Measurements from ENCODE around the gene PIP5KL1.
"Not testable (repeated sequence)": the region's sequence is repeated elsewhere in the genome, so short reads cannot be mapped to it uniquely, and the experiment has no call there.

PIP5KL1 gene

GRCh38 chr9:127885508-127886281 is 44.9 kb downstream of the PIP5KL1 start:
- no peak for DNase-seq

GRCh38 chr9:127884976-127885490 is 45.5 kb downstream of the PIP5KL1 start:
- DNase-seq, result peak; percentile 4

- no peak for DNase-seq
Observed at GRCh38 chr9:127884427-127884911, 46.1 kb downstream of the PIP5KL1 start.

GRCh38 chr9:127883959-127884358 is 46.6 kb downstream of the PIP5KL1 start:
- no peak for DNase-seq

- DNase-seq, result not testable (repeated sequence)
Observed at GRCh38 chr9:127881715-127882114, 48.9 kb downstream of the PIP5KL1 start.

- no peak for DNase-seq
Observed at GRCh38 chr9:127880143-127880542, 50.4 kb downstream of the PIP5KL1 start.

- no peak for DNase-seq
Observed at GRCh38 chr9:127878652-127879390, 51.8 kb downstream of the PIP5KL1 start.

- DNase-seq, result no peak
Observed at GRCh38 chr9:127878001-127878651, 52.5 kb downstream of the PIP5KL1 start.

GRCh38 chr9:127877566-127877998 is 53.0 kb downstream of the PIP5KL1 start, which contains the start of gene AK1:
Gene AK1 (minus strand): TSS chr9:127877675. CDS start chr9:127874617, 3,058 bp downstream.
- peak; percentile 76 for DNase-seq

- DNase-seq, result no peak
Observed at GRCh38 chr9:127876764-127877562, 53.6 kb downstream of the PIP5KL1 start.

- DNase-seq, result no peak
Observed at GRCh38 chr9:127876026-127876763, 54.4 kb downstream of the PIP5KL1 start.

- DNase-seq, result no peak
Observed at GRCh38 chr9:127875306-127875966, 55.1 kb downstream of the PIP5KL1 start.

GRCh38 chr9:127874301-127875221 is 56.0 kb downstream of the PIP5KL1 start:
- no peak for DNase-seq

GRCh38 chr9:127873886-127874285 is 56.7 kb downstream of the PIP5KL1 start:
- no peak for DNase-seq

GRCh38 chr9:127873223-127873691 is 57.3 kb downstream of the PIP5KL1 start:
- DNase-seq, result no peak

GRCh38 chr9:127872369-127873222 is 58.0 kb downstream of the PIP5KL1 start:
- DNase-seq, result no peak

- DNase-seq, result no peak
Observed at GRCh38 chr9:127871531-127871930, 59.0 kb downstream of the PIP5KL1 start.

GRCh38 chr9:127870887-127871286 is 59.7 kb downstream of the PIP5KL1 start:
- DNase-seq, result no peak

All from 8988T (cell line).